Ascending aorta (tissue), 2 donors: ENCODE data around the gene TH. TPM values are rescaled to one million over a fixed set of nuclear protein-coding genes. Genes with fewer than 3 reads are reported as not detected.

Experiments used
- DNase-seq, 2 donors: peaks; one replicate each; pipeline ENCODE4 v3.0.0-alpha.2; 2019; ENCODE audit warnings: low spot score in 2 of 2
- H3K27ac ChIP-seq, 2 donors: fragments of 200-600 bp; sonication (generic); one replicate each; pipeline ENCODE4 v1.5.1; 2016 to 2017; ENCODE audit warnings: mild to moderate bottlenecking in 1 of 2
- H3K27me3 ChIP-seq: fragments of 200-600 bp; sonication (generic); one replicate; pipeline ENCODE4 v1.5.1; 2017
- H3K36me3 ChIP-seq, 2 donors: fragments of 200-600 bp; sonication (generic); one replicate each; pipeline ENCODE4 v1.5.1; 2016
- H3K4me1 ChIP-seq, 2 donors: fragments of 200-600 bp; sonication (generic); one replicate each; pipeline ENCODE4 v1.5.1; 2016 to 2017; ENCODE audit warnings: mild to moderate bottlenecking in 1 of 2
- H3K4me3 ChIP-seq, 2 donors: fragments of 200-600 bp; sonication (generic); one replicate each; pipeline ENCODE4 v1.5.1; 2016 to 2017; ENCODE audit warnings: mild to moderate bottlenecking in 1 of 2
- H3K9me3 ChIP-seq, 2 donors: fragments of 200-600 bp; sonication (generic); one replicate each; pipeline ENCODE4 v1.5.1; 2016
- CTCF ChIP-seq, 3 experiments: fragments of 200-600 bp in 2 of 3; fragments of 450-650 bp in 1 of 3; sonication (generic) in 2 of 3; IDR thresholded peaks; one replicate each; pipeline ENCODE4 v1.5.1; 2016 to 2019; ENCODE audit warnings: antibody characterized with exemption in 3 of 3, mild to moderate bottlenecking in 1 of 3, moderate library complexity in 1 of 3
- intact Hi-C: fragments of 100-400 bp; cut with DNase I; formaldehyde crosslinking; loops from one replicate; pipeline ENCODE4 v1.15.1; 2023
- total RNA-seq: library from RNA; depleted of rRNA; stranded (reverse); fragments of >200 nt; gene quantifications from one replicate; pipeline ENCODE4 v1.1.0, GENCODE V29; 2016

TH gene
- total RNA-seq, 1 donor from 2014 or later, result not detected

- TF ChIP-seq CTCF (IDR thresholded peaks at IDR 0.05), result no peak
- intact Hi-C loops, result loop anchor here (5.0 kb wide), 1 partner anchor 103 kb away; the partner anchor contains the start of genes C11orf21 and TSPAN32
These were observed 28.1 kb upstream of the TH start for GRCh38 chr11:2199466-2200341.

GRCh38 chr11:2198621-2199365 lies 27.2 kb upstream of the TH start:
- TF ChIP-seq CTCF (IDR thresholded peaks at IDR 0.05), result no peak
- intact Hi-C loops, result loop anchor here (5.0 kb wide), 1 partner anchor 104 kb away; the partner anchor contains the start of genes C11orf21 and TSPAN32
- Histone ChIP-seq H3K27ac (no peak overlapping the region), H3K4me1 (no peaks in the 10 kb centered on the region), H3K9me3 (no peaks in the 10 kb centered on the region), H3K36me3 (no peaks in the 10 kb centered on the region), H3K4me3 (no peak overlapping the region), H3K27me3 (no peaks in the 10 kb centered on the region)
- DNase-seq, result no peak

More at GRCh38 chr11:2199466-2200341, 28.1 kb upstream of the TH start:
- Histone ChIP-seq H3K27me3 (no peaks in the 10 kb centered on the region), H3K27ac (no peak overlapping the region), H3K4me1 (no peaks in the 10 kb centered on the region), H3K36me3 (no peaks in the 10 kb centered on the region), H3K4me3 (no peak overlapping the region), H3K9me3 (no peaks in the 10 kb centered on the region)
- DNase-seq, result no peak

- no peak overlapping the region for H3K4me3 ChIP-seq
- H3K4me1 ChIP-seq, result no peaks in the 10 kb centered on the region
- DNase-seq, result no peak
- H3K9me3 ChIP-seq, result no peaks in the 10 kb centered on the region
- H3K27me3 ChIP-seq, result no peaks in the 10 kb centered on the region
- no peak for TF ChIP-seq CTCF (IDR thresholded peaks at IDR 0.05)
- intact Hi-C loops, result loop anchor here (1.0 to 5.0 kb wide), 3 partner anchors 104 to 333 kb away; partner anchors contain the start of genes C11orf21 and TSPAN32
- H3K27ac ChIP-seq, result no peak overlapping the region
- H3K36me3 ChIP-seq, result no peaks in the 10 kb centered on the region
These were observed 26.3 kb upstream of the TH start for GRCh38 chr11:2197771-2198520.

- Histone ChIP-seq H3K27me3 (no peaks in the 10 kb centered on the region), H3K4me3 (no peak overlapping the region), H3K36me3 (no peaks in the 10 kb centered on the region), H3K9me3 (no peaks in the 10 kb centered on the region), H3K27ac (no peak overlapping the region), H3K4me1 (no peaks in the 10 kb centered on the region)
- DNase-seq, result peak; percentile 17 to 84
- intact Hi-C loops, result loop anchor here (1.0 to 5.0 kb wide), 3 partner anchors 105 to 334 kb away; partner anchors contain the start of genes C11orf21 and TSPAN32
- TF ChIP-seq CTCF (IDR thresholded peaks at IDR 0.05), result peak; percentile 69 to 86 (median 85)
These were observed 25.6 kb upstream of the TH start for GRCh38 chr11:2196970-2197770.
